ENCODE measurements around the gene GNAL. TPM values are rescaled to one million over a fixed set of nuclear protein-coding genes. Genes with fewer than 3 reads are reported as not detected.

Gene GNAL
- total RNA-seq, 1 experiment from 2014 or later: 0.44 TPM

GRCh38 chr18:11661430-11661829 is 27.6 kb upstream of the GNAL start:
- ChIA-PET CTCF (no interaction called here), POLR2A (no interaction called here)
- Histone ChIP-seq H3K27ac (ENCODE audit: low read length) (no peak overlapping the region), H3K4me1 (ENCODE audit: control insufficient read depth, insufficient read depth, low read length) (no peaks in the 10 kb centered on the region), H3K9me3 (ENCODE audit: control insufficient read depth, insufficient read depth, low read depth, low read length) (no peaks in the 10 kb centered on the region), H3K4me3 (ENCODE audit: low read depth in 2 of 2, low read length in 2 of 2) (no peak overlapping the region), H3K27me3 (ENCODE audit: control insufficient read depth, insufficient read depth, low read length) (peaks cover 6% of the 10 kb centered on the region; the same call in 1 of the 2 replicates), H3K36me3 (ENCODE audit: control insufficient read depth, insufficient read depth, low read length) (no peaks in the 10 kb centered on the region)
- in situ Hi-C loops (cut with HindIII; ENCODE audit: low pct_unique_long_range_greater_than_20kb, low sequenced_read_pairs): no loop called here
- ATAC-seq (no peak), DNase-seq (ENCODE audit: low read depth, low spot score) (no peak)
- intact Hi-C loops (cut with micrococcal nuclease; ENCODE audit: unreplicated experiment): no loop called here
- no peak for TF ChIP-seq CTCF (IDR thresholded peaks at IDR 0.05)
- TF ChIP-seq POLR2AphosphoS5 (IDR thresholded peaks at IDR 0.05; ENCODE audit: low read depth, low read length): no peak
- no peak for TF ChIP-seq REST (IDR thresholded peaks at IDR 0.05; ENCODE audit: insufficient read depth in 1 of 2, low read depth in 2 of 2, low read length in 1 of 2)
- no peak for TF ChIP-seq SIN3A (IDR thresholded peaks at IDR 0.05; ENCODE audit: borderline replicate concordance, insufficient read depth, low read depth, low read length)
- no peak for TF ChIP-seq TCF7L2 (IDR thresholded peaks at IDR 0.05; ENCODE audit: low read depth, low read length)
- BruUV-seq (replicated peaks): no TSS peak

DNA sequence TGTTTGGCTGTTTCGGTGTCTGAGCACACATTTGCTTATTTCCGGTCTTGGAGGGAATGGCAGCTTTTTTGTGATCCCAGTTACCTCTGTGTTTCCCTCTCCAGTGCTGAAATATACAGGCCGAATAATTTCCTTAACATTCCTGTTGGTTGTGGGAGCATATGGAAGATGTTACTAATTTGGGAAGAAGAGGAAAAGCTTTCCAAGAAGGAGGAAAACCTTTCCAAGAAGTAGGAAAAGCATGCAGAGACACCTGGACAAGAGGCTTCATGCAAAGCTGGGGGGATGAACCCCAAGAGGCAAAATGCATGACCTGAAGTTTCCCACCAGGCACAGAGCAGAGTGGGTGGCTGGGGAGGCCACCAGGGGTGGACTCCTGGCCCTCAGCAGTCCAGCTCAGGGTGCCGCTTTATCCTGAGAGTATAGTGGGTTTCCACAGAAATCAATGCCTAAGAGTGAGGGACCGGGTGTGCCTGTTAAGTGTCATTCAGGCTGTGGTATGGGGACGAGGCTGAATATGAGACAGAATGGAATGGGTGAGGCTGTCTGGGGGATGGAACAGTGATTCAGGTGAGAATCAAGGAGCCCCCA is 25.5 kb upstream of the GNAL start:
- no TSS peak for BruUV-seq (replicated peaks)
- in situ Hi-C loops (cut with HindIII; ENCODE audit: low pct_unique_long_range_greater_than_20kb, low sequenced_read_pairs): no loop called here

More for the DNA sequence above, 25.5 kb upstream of the GNAL start:
- ChIA-PET CTCF (no interaction called here), POLR2A (no interaction called here)
- no peak for ATAC-seq
- peaks cover 10% of the 10 kb centered on the region for H3K27me3 ChIP-seq (ENCODE audit: control insufficient read depth, insufficient read depth, low read length)
- H3K27ac ChIP-seq (ENCODE audit: low read length): no peak overlapping the region
- H3K4me3 ChIP-seq (ENCODE audit: low read depth in 2 of 2, low read length in 2 of 2): no peak overlapping the region
- H3K4me1 ChIP-seq (ENCODE audit: control insufficient read depth, insufficient read depth, low read length): no peaks in the 10 kb centered on the region
- no peaks in the 10 kb centered on the region for H3K36me3 ChIP-seq (ENCODE audit: control insufficient read depth, insufficient read depth, low read length)
- TF ChIP-seq POLR2AphosphoS5 (IDR thresholded peaks at IDR 0.05; ENCODE audit: low read depth, low read length) (no peak), CTCF (IDR thresholded peaks at IDR 0.05) (no peak), REST (IDR thresholded peaks at IDR 0.05; ENCODE audit: insufficient read depth in 1 of 2, low read depth in 2 of 2, low read length in 1 of 2) (no peak)
- intact Hi-C loops (cut with micrococcal nuclease; ENCODE audit: unreplicated experiment): no loop called here
- no peak for DNase-seq (ENCODE audit: low read depth, low spot score)
- H3K9me3 ChIP-seq (ENCODE audit: control insufficient read depth, insufficient read depth, low read depth, low read length): no peaks in the 10 kb centered on the region

Data from Panc1 (cell line).